Prostate gland (tissue), 2 donors: ENCODE results near the gene RUSC2. TPM values are rescaled to one million over a fixed set of nuclear protein-coding genes. Genes with fewer than 3 reads are reported as not detected.

Source experiments
- DNase-seq: peaks from one replicate; pipeline ENCODE4 v3.0.0-alpha.2; 2019; ENCODE audit warnings: low spot score
- H3K27ac ChIP-seq, 2 donors: fragments of 200-600 bp; sonication (generic); 2 replicates each; pipeline ENCODE4 v1.5.1; 2017 to 2019
- H3K27me3 ChIP-seq: fragments of 200-600 bp; sonication (generic); replicated peaks from 2 replicates; pipeline ENCODE4 v1.5.1; 2019; ENCODE audit not compliant: insufficient read depth
- H3K36me3 ChIP-seq, 2 donors: fragments of 200-600 bp; sonication (generic); 1 replicate in 1 of 2; 2 replicates in 1 of 2; pipeline versions ENCODE4 v1.5.1 to v1.8.1; 2017 to 2019
- H3K4me1 ChIP-seq: fragments of 200-600 bp; sonication (generic); replicated peaks from 2 replicates; pipeline ENCODE4 v1.5.1; 2019
- H3K4me3 ChIP-seq, 2 donors: fragments of 200-600 bp; sonication (generic); 2 replicates each; pipeline ENCODE4 v1.5.1; 2017 to 2019
- H3K9me3 ChIP-seq: fragments of 200-600 bp; sonication (generic); 2 replicates; pipeline ENCODE4 v1.5.1; 2017
- POLR2A ChIP-seq: fragments of 450-650 bp; IDR thresholded peaks from one replicate; pipeline ENCODE4 v1.6.1; 2016; ENCODE audit warnings: antibody characterized with exemption, mild to moderate bottlenecking
- POLR2AphosphoS5 ChIP-seq: sonication (generic); formaldehyde crosslinking; IDR thresholded peaks from one replicate; pipeline ENCODE4 v1.6.1; 2017; ENCODE audit warnings: antibody characterized with exemption
- WGBS: methylation state at CpG from one replicate; pipeline ENCODE4 v1.1.5; 2018; 5-methylcytosine and 5-hydroxymethylcytosine counted together
- intact Hi-C: fragments of 100-400 bp; cut with DNase I; formaldehyde crosslinking; loops from one replicate; pipeline ENCODE4 v1.14.2; 2022
- total RNA-seq, 2 donors: library from RNA; depleted of rRNA; stranded (reverse); fragments of >200 nt; gene quantifications; one replicate each; pipeline ENCODE4 v1.1.0, GENCODE V29; 2016
- TF ChIP-seq, protein P1 (sequence below), 4 experiments: fragments of 200-600 bp in 2 of 4; fragments of 450-650 bp in 2 of 4; sonication (generic) in 2 of 4; IDR thresholded peaks; 1 replicate in 3 of 4; 2 replicates in 1 of 4; pipeline ENCODE4 v1.5.1; 2016 to 2019; ENCODE audit warnings: antibody characterized with exemption in 4 of 4, mild to moderate bottlenecking in 2 of 4, moderate library complexity in 2 of 4

Gene RUSC2, protein sequence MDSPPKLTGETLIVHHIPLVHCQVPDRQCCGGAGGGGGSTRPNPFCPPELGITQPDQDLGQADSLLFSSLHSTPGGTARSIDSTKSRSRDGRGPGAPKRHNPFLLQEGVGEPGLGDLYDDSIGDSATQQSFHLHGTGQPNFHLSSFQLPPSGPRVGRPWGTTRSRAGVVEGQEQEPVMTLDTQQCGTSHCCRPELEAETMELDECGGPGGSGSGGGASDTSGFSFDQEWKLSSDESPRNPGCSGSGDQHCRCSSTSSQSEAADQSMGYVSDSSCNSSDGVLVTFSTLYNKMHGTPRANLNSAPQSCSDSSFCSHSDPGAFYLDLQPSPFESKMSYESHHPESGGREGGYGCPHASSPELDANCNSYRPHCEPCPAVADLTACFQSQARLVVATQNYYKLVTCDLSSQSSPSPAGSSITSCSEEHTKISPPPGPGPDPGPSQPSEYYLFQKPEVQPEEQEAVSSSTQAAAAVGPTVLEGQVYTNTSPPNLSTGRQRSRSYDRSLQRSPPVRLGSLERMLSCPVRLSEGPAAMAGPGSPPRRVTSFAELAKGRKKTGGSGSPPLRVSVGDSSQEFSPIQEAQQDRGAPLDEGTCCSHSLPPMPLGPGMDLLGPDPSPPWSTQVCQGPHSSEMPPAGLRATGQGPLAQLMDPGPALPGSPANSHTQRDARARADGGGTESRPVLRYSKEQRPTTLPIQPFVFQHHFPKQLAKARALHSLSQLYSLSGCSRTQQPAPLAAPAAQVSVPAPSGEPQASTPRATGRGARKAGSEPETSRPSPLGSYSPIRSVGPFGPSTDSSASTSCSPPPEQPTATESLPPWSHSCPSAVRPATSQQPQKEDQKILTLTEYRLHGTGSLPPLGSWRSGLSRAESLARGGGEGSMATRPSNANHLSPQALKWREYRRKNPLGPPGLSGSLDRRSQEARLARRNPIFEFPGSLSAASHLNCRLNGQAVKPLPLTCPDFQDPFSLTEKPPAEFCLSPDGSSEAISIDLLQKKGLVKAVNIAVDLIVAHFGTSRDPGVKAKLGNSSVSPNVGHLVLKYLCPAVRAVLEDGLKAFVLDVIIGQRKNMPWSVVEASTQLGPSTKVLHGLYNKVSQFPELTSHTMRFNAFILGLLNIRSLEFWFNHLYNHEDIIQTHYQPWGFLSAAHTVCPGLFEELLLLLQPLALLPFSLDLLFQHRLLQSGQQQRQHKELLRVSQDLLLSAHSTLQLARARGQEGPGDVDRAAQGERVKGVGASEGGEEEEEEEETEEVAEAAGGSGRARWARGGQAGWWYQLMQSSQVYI (N-terminal part only)
- total RNA-seq: 10 to 100 TPM; 13.6 to 33.1 TPM

DNA sequence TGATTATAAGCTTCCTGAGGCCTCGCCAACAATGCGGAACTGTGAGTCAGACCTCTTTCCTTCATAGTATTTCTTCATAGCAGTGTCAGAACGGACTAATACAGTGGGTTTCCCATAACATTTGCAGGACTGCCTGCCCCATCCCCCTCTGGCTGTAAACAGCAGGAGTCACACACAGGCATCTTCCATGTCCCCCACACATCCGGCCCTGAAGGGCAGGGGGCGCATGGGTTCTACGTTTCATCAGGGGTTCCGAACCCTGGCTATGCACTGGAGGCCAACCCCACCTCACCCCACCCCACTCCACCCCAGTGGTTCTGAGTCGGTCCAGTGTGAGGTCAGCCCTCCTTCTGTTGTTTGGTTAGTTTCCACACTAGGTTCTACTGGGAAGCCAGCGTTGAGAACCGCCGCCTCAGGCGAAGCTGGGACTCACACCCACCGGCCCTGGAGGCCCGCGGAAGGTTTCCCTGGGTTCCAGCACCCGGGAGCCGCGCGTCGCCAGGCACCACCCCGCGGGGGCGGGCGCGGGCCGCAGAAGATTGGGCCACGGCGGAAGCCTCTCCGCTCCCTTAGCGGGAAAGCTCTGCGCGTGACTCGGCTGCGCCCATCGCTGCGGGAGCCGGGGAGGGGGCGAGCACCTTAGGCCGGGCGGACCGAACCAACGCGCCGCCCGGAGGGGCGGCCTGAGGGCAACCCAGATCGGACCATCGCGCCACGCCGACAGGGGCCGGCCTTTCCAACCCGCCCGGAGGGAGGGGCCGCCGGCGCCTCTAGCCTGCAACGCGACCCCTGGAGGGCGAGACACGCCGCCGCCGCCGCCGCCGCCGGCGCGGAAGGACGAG is at the start of gene RUSC2:
TSS of gene RUSC2 (plus strand) at position 799 of the 842 bp plus-strand sequence. CDS start 56,411 bp downstream, outside the sequence.
- intact Hi-C loops: loop anchor here (2.0 to 10.0 kb wide), 5 partner anchors 63 to 595 kb away; partner anchors contain the start of gene TESK1
- WGBS: 4% methylated on average over 35 of the region's 71 CpGs

DNA sequence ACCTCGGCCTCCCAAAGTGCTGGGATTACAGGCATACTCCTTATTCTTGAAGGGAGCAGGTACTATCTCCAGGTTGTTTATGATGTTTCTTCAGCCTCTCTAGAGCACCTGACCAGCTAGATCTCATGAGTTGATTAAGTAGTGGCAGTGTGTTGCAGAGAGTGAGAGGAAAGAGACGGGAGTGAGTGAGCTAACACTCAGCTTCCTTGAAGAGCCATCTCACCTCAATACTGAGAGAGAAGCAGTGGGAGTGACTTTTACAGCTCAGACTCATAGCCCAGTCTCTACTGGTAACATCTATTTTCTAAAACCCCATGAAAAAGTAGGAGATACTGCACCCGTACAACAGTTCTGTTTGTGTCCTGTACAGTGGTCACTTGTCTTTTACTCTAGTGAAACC is 43.9 kb upstream of the RUSC2 start:
- no peak for DNase-seq
- H3K36me3 ChIP-seq: no peaks in the 10 kb centered on the region
- no peaks in the 10 kb centered on the region for H3K27me3 ChIP-seq
- H3K9me3 ChIP-seq: no peaks in the 10 kb centered on the region
- H3K27ac ChIP-seq: no peak overlapping the region
- intact Hi-C loops: no loop called here
- TF ChIP-seq, protein P1, sequence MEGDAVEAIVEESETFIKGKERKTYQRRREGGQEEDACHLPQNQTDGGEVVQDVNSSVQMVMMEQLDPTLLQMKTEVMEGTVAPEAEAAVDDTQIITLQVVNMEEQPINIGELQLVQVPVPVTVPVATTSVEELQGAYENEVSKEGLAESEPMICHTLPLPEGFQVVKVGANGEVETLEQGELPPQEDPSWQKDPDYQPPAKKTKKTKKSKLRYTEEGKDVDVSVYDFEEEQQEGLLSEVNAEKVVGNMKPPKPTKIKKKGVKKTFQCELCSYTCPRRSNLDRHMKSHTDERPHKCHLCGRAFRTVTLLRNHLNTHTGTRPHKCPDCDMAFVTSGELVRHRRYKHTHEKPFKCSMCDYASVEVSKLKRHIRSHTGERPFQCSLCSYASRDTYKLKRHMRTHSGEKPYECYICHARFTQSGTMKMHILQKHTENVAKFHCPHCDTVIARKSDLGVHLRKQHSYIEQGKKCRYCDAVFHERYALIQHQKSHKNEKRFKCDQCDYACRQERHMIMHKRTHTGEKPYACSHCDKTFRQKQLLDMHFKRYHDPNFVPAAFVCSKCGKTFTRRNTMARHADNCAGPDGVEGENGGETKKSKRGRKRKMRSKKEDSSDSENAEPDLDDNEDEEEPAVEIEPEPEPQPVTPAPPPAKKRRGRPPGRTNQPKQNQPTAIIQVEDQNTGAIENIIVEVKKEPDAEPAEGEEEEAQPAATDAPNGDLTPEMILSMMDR (IDR thresholded peaks at IDR 0.05): no peak
- TF ChIP-seq POLR2A: no peak
- no peak for TF ChIP-seq POLR2AphosphoS5
- H3K4me1 ChIP-seq: no peaks in the 10 kb centered on the region
- H3K4me3 ChIP-seq: no peak overlapping the region
- WGBS: 86% methylated on average over 3 of the region's 3 CpGs

More for the DNA sequence above, at the start of gene RUSC2:
- Histone ChIP-seq H3K4me3 (peak within 1 kb of the TSS; percentile 60 to 69), H3K36me3 (no peaks in the 10 kb centered on the region), H3K4me1 (no peaks in the 10 kb centered on the region), H3K9me3 (no peaks in the 10 kb centered on the region), H3K27ac (peak within 1 kb of the TSS; percentile 84 to 91), H3K27me3 (no peaks in the 10 kb centered on the region)
- peak; percentile 67 for TF ChIP-seq POLR2A
- TF ChIP-seq, protein P1 (IDR thresholded peaks at IDR 0.05): peak in 3 of 4 experiments; percentile 30 to 47 (median 44)
- TF ChIP-seq POLR2AphosphoS5: peak; percentile 63
- DNase-seq: peak; percentile 67

DNA sequence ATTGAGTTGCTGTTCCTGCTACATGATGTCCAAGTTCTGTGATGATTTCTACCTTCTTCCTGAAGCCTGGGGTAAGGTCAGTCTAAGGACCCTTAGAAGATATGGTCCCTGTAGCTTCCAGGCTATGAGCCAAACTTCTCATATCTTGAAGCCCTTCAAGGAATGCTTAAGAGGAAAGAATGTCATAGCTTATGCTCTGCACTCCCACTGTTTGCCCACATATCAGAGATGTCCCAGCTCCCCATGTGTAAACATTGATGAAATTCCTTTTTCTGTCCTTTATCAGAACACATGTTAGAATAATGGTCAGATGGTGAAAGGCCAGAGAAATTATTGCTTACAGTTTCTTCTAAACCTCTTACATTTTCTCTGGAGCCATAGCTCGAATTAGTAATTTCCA is 41.4 kb upstream of the RUSC2 start:
- intact Hi-C loops: no loop called here
- H3K36me3 ChIP-seq: no peaks in the 10 kb centered on the region
- H3K9me3 ChIP-seq: no peaks in the 10 kb centered on the region
- H3K4me3 ChIP-seq: no peak overlapping the region
- WGBS: 86% methylated on average over 1 of the region's 1 CpG
- DNase-seq: no peak
- H3K27me3 ChIP-seq: no peaks in the 10 kb centered on the region
- no peak for TF ChIP-seq POLR2A
- no peak for TF ChIP-seq POLR2AphosphoS5
- TF ChIP-seq, protein P1 (IDR thresholded peaks at IDR 0.05): no peak
- H3K27ac ChIP-seq: no peak overlapping the region
- no peaks in the 10 kb centered on the region for H3K4me1 ChIP-seq

DNA sequence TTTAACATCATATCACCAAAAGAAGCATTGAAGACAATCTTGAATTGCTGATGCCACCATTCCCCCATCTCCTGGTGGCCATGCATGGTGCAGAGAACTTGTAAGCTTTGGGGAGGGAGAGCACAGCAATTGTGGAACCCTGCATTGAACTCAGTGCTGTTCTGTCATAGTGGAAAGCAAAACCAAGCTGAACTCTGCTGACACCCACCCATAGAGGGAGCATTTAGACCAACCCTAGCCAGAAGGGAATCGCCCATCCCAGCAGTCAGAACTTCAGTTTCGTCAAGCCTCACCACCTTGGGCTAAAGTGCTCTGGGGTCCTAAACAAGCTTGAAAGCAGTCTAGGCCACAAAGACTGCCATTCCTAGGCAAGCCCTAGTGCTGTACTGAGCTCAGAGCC is 37.4 kb upstream of the RUSC2 start:
- no peaks in the 10 kb centered on the region for H3K27me3 ChIP-seq
- no peaks in the 10 kb centered on the region for H3K4me1 ChIP-seq
- no peak overlapping the region for H3K27ac ChIP-seq
- intact Hi-C loops: no loop called here
- 95% methylated on average over 2 of the region's 2 CpGs for WGBS
- H3K4me3 ChIP-seq: no peak overlapping the region
- TF ChIP-seq, protein P1 (IDR thresholded peaks at IDR 0.05): no peak
- no peak for TF ChIP-seq POLR2A
- no peak for TF ChIP-seq POLR2AphosphoS5
- H3K9me3 ChIP-seq: no peaks in the 10 kb centered on the region
- no peaks in the 10 kb centered on the region for H3K36me3 ChIP-seq
- no peak for DNase-seq
